Measurements from ENCODE around the gene PEAR1.

GRCh38 chr1:156931211-156931952 is 37.9 kb downstream of the PEAR1 start:
- TF ChIP-seq SP4 (IDR thresholded peaks at IDR 0.05; ENCODE audit: low read length) = no peak
- no peak for TF ChIP-seq CTCF (IDR thresholded peaks at IDR 0.05; ENCODE audit: control extremely low read depth in 1 of 3, insufficient read depth in 1 of 3, low read depth in 1 of 3, low read length in 3 of 3)
